Kidney epithelial cell (primary cell): ENCODE measurements around the gene NEXMIF. TPM values are rescaled to one million over a fixed set of nuclear protein-coding genes. Genes with fewer than 3 reads are reported as not detected.
"Not testable (repeated sequence)": the region's sequence is repeated elsewhere in the genome, so short reads cannot be mapped to it uniquely, and the experiment has no call there.

ENCODE experiments used
- DNase-seq: peaks from one replicate; pipeline ENCODE4 v3.0.0-alpha.2; 2010; ENCODE audit warnings: low read depth
- H3K27me3 ChIP-seq: 2 replicates; pipeline ENCODE4 v1.6.0; 2011; ENCODE audit warnings: low read length; ENCODE audit not compliant: control insufficient read depth, insufficient read depth
- H3K36me3 ChIP-seq: 2 replicates; pipeline ENCODE4 v1.5.1; 2011; ENCODE audit warnings: low read length; ENCODE audit not compliant: control insufficient read depth, insufficient read depth
- H3K4me3 ChIP-seq: 2 replicates; pipeline ENCODE4 v1.5.1; 2011; ENCODE audit warnings: low read depth, mild to moderate bottlenecking, control low read depth, low read length
- CTCF ChIP-seq: IDR thresholded peaks from 2 replicates; pipeline ENCODE4 v1.5.1; 2011; ENCODE audit warnings: mild to moderate bottlenecking, moderate library complexity, low read length, control low read depth, inconsistent platforms; ENCODE audit not compliant: insufficient read depth, poor library complexity, severe bottlenecking
- total RNA-seq: library from RNA; depleted of rRNA; stranded (reverse); fragments of >200 nt; gene quantifications from 2 replicates; pipeline ENCODE4 v1.2.3, GENCODE V29; 2015

NEXMIF gene
- total RNA-seq, 1 donor from 2014 or later: 0.21 TPM

GRCh38 chrX:74779175-74779574 is 146.1 kb downstream of the NEXMIF start:
- H3K27me3 ChIP-seq: no peaks in the 10 kb centered on the region
- TF ChIP-seq CTCF: no peak
- DNase-seq: no peak
- no peak overlapping the region for H3K4me3 ChIP-seq
- no peaks in the 10 kb centered on the region for H3K36me3 ChIP-seq

- no peaks in the 10 kb centered on the region for H3K36me3 ChIP-seq
- no peak overlapping the region for H3K4me3 ChIP-seq
- no peaks in the 10 kb centered on the region for H3K27me3 ChIP-seq
- no peak for DNase-seq
- TF ChIP-seq CTCF: no peak
Measured at GRCh38 chrX:74774988-74775387, 150.3 kb downstream of the NEXMIF start.

- Histone ChIP-seq H3K27me3 (no peaks in the 10 kb centered on the region), H3K4me3 (no peak overlapping the region), H3K36me3 (no peaks in the 10 kb centered on the region)
- no peak for TF ChIP-seq CTCF
- no peak for DNase-seq
Measured at GRCh38 chrX:74736450-74736849, 188.8 kb downstream of the NEXMIF start.

GRCh38 chrX:74705269-74705668 is 220.0 kb downstream of the NEXMIF start:
- no peaks in the 10 kb centered on the region for H3K27me3 ChIP-seq

GRCh38 chrX:74701343-74701742 is 223.9 kb downstream of the NEXMIF start:
- H3K4me3 ChIP-seq, H3K27me3 ChIP-seq, DNase-seq, H3K36me3 ChIP-seq: not testable (repeated sequence)

More at GRCh38 chrX:74705269-74705668, 220.0 kb downstream of the NEXMIF start:
- no peak for TF ChIP-seq CTCF
- no peaks in the 10 kb centered on the region for H3K36me3 ChIP-seq
- no peak for DNase-seq
- H3K4me3 ChIP-seq: no peak overlapping the region

GRCh38 chrX:74684466-74684865 is 240.8 kb downstream of the NEXMIF start:
- DNase-seq: no peak
- Histone ChIP-seq H3K27me3 (no peaks in the 10 kb centered on the region), H3K4me3 (no peak overlapping the region), H3K36me3 (no peaks in the 10 kb centered on the region)
- TF ChIP-seq CTCF: no peak

Other genes with a start within 250 kb of the NEXMIF start
- gene ABCB7, start 230.8 kb upstream of the NEXMIF start, total RNA-seq: 19.5 and 22.0 TPM in 2 replicates